GM13976 (cell line): ENCODE data around the gene MIEF1.

Experiments
- DNase-seq: peaks from one replicate; pipeline ENCODE4 v3.0.0; 2012; ENCODE audit warnings: low spot score
- in situ Hi-C: fragments of 300-500 bp; cut with MboI; formaldehyde crosslinking; loops from one replicate; pipeline ENCODE4 v1.12.0; 2022; ENCODE audit warnings: low sequenced_read_pairs, mixed read lengths, inconsistent platforms; ENCODE audit not compliant: unreplicated experiment
- TF ChIP-seq, protein P1 (sequence below): IDR thresholded peaks from 2 replicates; pipeline ENCODE4 v1.5.1; 2012; ENCODE audit warnings: borderline replicate concordance, mild to moderate bottlenecking; ENCODE audit not compliant: insufficient read depth; ENCODE audit errors: extremely low read depth, missing control alignments, control extremely low read depth

Gene MIEF1

GRCh38 chr22:39532215-39533073 lies 30.4 kb downstream of the MIEF1 start, which contains the start of gene RPS19BP1:
Gene RPS19BP1 (minus strand): TSS chr22:39532748. CDS start chr22:39532738, 10 bp downstream.
- peak; percentile 96 for DNase-seq
- in situ Hi-C loops, result loop anchor here (10.0 to 25.0 kb wide), 4 partner anchors 72 to 830 kb away; partner anchors contain the start of genes SGSM3 and TNRC6B
- TF ChIP-seq, protein P1, sequence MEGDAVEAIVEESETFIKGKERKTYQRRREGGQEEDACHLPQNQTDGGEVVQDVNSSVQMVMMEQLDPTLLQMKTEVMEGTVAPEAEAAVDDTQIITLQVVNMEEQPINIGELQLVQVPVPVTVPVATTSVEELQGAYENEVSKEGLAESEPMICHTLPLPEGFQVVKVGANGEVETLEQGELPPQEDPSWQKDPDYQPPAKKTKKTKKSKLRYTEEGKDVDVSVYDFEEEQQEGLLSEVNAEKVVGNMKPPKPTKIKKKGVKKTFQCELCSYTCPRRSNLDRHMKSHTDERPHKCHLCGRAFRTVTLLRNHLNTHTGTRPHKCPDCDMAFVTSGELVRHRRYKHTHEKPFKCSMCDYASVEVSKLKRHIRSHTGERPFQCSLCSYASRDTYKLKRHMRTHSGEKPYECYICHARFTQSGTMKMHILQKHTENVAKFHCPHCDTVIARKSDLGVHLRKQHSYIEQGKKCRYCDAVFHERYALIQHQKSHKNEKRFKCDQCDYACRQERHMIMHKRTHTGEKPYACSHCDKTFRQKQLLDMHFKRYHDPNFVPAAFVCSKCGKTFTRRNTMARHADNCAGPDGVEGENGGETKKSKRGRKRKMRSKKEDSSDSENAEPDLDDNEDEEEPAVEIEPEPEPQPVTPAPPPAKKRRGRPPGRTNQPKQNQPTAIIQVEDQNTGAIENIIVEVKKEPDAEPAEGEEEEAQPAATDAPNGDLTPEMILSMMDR, result no peak

DNA sequence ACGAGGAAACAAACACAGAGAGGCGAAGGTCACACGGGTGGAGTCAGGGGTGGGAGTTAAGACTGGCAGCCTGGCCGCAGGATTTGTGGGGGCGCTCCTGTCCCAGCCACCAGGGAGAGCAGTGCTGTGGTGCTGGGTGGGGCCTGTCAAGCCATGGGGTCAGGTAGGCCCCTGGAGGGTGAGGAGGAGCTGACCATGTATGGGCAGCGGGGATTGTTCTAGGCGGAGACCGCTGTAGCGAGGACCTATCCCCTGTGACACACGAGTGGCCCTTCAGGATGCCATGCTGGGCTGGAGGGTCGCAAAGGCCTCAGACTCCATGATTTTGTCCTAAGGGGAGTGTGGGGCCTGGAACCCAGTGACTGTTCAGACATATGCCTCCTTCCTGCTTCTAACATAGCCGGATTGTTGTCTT lies 32.0 kb downstream of the MIEF1 start:
- DNase-seq, result no peak
- in situ Hi-C loops, result loop anchor here (10.0 to 25.0 kb wide), 4 partner anchors 71 to 828 kb away; partner anchors contain the start of genes SGSM3 and TNRC6B

DNA sequence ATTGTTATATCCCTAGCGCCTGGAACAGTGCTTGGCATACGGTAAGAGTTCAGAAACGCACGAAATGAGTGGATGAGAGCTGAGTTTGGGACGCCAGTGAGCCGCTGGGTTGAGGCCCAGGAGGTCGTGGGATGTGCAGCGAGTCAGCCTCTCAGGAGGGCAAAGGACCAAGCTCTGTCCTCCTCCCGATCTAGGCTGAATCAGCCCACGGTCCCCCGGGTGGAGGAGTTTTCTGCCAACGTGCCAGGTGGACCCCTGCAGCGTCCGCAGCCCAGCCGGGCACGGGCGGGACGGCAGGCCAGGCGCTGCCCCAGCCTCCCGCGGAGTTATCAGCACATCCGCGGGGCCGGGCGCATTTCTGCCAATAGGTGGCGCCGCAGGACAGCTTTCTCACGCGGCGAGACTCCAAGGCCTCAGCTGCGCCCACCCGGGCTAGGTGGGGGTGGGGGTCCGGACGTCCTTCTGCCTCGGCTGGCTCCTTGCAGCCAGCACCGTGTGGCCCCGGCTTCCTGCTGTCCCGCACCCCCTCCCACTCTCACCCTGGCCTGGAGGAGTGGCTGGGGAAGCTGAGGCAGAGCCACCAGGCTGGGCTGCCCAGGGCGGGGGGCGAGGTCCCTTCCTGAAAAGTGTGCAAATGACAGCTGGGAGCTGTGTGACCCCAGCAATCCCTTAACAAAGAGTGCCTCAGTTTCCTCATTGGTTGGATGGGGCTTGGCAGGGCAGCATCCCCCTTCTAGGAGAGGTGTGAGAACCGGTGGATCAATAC lies 32.7 kb downstream of the MIEF1 start:
- peak; percentile 87 for DNase-seq
- TF ChIP-seq, protein P1, result peak; percentile 86
- in situ Hi-C loops, result loop anchor here (5.0 to 25.0 kb wide), 5 partner anchors 70 to 828 kb away; partner anchors contain the start of genes SGSM3 and TNRC6B

More for the DNA sequence above, 32.0 kb downstream of the MIEF1 start:
- TF ChIP-seq, protein P1, result no peak

- in situ Hi-C loops, result loop anchor here (5.0 to 25.0 kb wide), 5 partner anchors 69 to 827 kb away; partner anchors contain the start of genes SGSM3 and TNRC6B
- TF ChIP-seq, protein P1, result no peak
- no peak for DNase-seq
Measured at GRCh38 chr22:39535357-39535725, 33.3 kb downstream of the MIEF1 start.

- in situ Hi-C loops, result loop anchor here (5.0 to 25.0 kb wide), 5 partner anchors 69 to 826 kb away; partner anchors contain the start of genes SGSM3 and TNRC6B
- DNase-seq, result no peak
- TF ChIP-seq, protein P1, result no peak
Measured at GRCh38 chr22:39535831-39536449, 33.9 kb downstream of the MIEF1 start.
